IMR-90 (cell line): ENCODE data around the gene DCAF15.

Experiments used
- BHLHE40 ChIP-seq: fragments of 150-350 bp; IDR thresholded peaks from 2 replicates; pipeline ENCODE4 v1.6.1; 2016; ENCODE audit warnings: mild to moderate bottlenecking, low read depth, low read length
- CEBPB ChIP-seq: IDR thresholded peaks from 2 replicates; pipeline ENCODE4 v1.6.1; 2012; ENCODE audit warnings: low read depth, low read length, improper control_type of control experiment
- CTCF ChIP-seq: conservative IDR thresholded peaks from 2 replicates; pipeline ENCODE4 v1.5.1; 2012; ENCODE audit warnings: mild to moderate bottlenecking, low read depth, low read length, improper control_type of control experiment
- MAFK ChIP-seq: IDR thresholded peaks from 2 replicates; pipeline ENCODE4 v1.6.1; 2012; ENCODE audit warnings: low read depth, low read length, improper control_type of control experiment
- MAZ ChIP-seq: IDR thresholded peaks from 2 replicates; pipeline ENCODE4 v1.6.1; 2012; ENCODE audit warnings: low read depth, mild to moderate bottlenecking, low read length, improper control_type of control experiment, moderate library complexity, borderline replicate concordance
- MXI1 ChIP-seq: IDR thresholded peaks from 2 replicates; pipeline ENCODE4 v1.6.1; 2012; ENCODE audit warnings: low read depth, mild to moderate bottlenecking, low read length, moderate library complexity, borderline replicate concordance
- POLR2A ChIP-seq: IDR thresholded peaks from 2 replicates; pipeline ENCODE4 v1.6.1; 2012; ENCODE audit warnings: mild to moderate bottlenecking, low read depth, low read length
- RAD21 ChIP-seq: IDR thresholded peaks from 2 replicates; pipeline ENCODE4 v1.6.1; 2012; ENCODE audit warnings: low read length, improper control_type of control experiment
- RCOR1 ChIP-seq: IDR thresholded peaks from 2 replicates; pipeline ENCODE4 v1.6.1; 2012; ENCODE audit warnings: mild to moderate bottlenecking, low read length, improper control_type of control experiment; ENCODE audit not compliant: insufficient replicate concordance
- USF2 ChIP-seq: fragments of 150-350 bp; IDR thresholded peaks from 2 replicates; pipeline ENCODE4 v1.6.1; 2017; ENCODE audit warnings: mild to moderate bottlenecking, antibody characterized with exemption, low read length, low read depth

- TF ChIP-seq POLR2A (no peak), RAD21 (no peak), CTCF (no peak), CEBPB (no peak), MAFK (no peak), BHLHE40 (no peak), MAZ (no peak), MXI1 (no peak), USF2 (no peak), RCOR1 (no peak)
These were observed 21.8 kb downstream of the DCAF15 start for GRCh38 chr19:13974073-13974472.
